HG03103 (cell line): ENCODE data around the gene SLC22A23.

Experiments used
- ATAC-seq: cut with Tn5 transposase; IDR thresholded peaks from one replicate; pipeline ENCODE4 v1.9.1; 2021; ENCODE audit warnings: low read depth; ENCODE audit not compliant: unreplicated experiment

The SLC22A23 gene

GRCh38 chr6:3373597-3374203 lies 83.2 kb downstream of the SLC22A23 start:
- ATAC-seq, result no peak

DNA sequence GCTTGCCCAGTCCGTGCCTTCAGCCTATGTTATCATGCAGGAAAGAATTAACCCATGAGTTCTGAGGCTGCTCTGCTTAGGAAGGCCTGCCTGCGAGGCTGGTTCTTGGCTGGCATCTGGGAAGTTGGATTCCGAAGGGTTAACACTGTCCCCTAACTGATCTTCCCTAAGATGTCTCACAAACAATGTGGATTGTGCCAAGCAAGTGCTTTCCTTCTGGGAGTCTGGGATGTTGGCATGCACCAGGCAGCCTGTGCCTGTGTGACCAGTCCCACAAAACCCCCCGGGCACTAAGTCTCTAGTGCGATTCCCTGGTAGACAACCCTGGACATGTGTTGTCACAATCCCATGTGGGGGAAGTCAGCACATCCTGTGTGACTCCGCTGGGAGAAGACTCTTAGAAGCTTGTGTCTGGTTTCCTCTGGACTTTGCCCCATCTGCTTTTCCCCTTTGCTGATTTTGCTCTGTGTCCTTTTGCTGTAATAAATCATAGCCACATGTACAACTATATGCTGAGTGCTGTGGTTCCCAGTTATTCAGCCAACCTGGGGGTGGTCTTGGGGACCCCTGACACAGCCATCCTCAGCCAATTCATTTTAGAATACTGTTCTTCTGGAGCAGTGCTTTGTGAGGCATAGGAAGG lies 83.8 kb downstream of the SLC22A23 start:
- no peak for ATAC-seq

- no peak for ATAC-seq
Measured at GRCh38 chr6:3372184-3372846, 84.5 kb downstream of the SLC22A23 start.

GRCh38 chr6:3371222-3371949 lies 85.5 kb downstream of the SLC22A23 start:
- no peak for ATAC-seq

- no peak for ATAC-seq
Measured at GRCh38 chr6:3370361-3371221, 86.3 kb downstream of the SLC22A23 start.

GRCh38 chr6:3369985-3370360 lies 86.9 kb downstream of the SLC22A23 start:
- no peak for ATAC-seq

DNA sequence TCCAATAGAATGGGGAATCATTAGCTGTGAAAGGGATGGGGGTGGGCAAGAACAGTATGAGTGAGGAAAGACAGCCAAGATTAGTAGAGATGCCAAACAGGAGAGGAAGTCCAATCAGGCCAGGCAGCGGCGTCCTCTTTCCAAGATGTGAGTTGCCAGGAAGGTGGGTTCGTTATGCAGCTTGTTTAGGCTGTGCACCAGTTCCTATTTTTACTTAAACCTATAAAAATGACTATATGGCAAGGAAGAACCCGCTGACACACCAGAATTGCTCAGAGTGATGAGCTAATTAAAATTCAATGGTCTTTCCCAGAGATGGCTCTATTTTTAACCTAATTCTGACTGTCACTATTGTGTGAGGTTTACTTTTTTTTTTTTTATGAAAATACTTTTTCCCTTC lies 88.2 kb downstream of the SLC22A23 start:
- ATAC-seq, result no peak

DNA sequence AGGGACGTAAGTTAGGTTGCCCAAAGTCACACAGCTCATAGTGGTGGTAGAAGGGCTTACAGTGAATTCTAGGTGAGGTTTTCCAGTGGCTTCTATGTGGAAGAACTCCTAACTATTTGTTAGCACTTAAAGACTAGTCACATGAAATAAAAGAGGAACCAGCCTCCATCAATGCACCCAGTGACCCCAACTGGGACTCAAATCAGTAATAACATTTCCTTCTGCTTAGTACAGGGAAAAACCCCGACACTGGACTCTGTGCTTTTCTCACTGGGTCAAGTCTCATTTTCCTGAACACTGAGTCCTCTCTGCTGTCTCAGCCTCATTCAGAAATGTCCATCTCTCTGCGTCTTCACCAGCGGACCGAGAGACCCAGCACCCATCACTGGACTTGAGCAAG lies 89.2 kb downstream of the SLC22A23 start:
- ATAC-seq, result no peak

GRCh38 chr6:3366596-3367413 lies 90.0 kb downstream of the SLC22A23 start:
- no peak for ATAC-seq

- no peak for ATAC-seq
Measured at GRCh38 chr6:3364391-3364790, 92.5 kb downstream of the SLC22A23 start.

DNA sequence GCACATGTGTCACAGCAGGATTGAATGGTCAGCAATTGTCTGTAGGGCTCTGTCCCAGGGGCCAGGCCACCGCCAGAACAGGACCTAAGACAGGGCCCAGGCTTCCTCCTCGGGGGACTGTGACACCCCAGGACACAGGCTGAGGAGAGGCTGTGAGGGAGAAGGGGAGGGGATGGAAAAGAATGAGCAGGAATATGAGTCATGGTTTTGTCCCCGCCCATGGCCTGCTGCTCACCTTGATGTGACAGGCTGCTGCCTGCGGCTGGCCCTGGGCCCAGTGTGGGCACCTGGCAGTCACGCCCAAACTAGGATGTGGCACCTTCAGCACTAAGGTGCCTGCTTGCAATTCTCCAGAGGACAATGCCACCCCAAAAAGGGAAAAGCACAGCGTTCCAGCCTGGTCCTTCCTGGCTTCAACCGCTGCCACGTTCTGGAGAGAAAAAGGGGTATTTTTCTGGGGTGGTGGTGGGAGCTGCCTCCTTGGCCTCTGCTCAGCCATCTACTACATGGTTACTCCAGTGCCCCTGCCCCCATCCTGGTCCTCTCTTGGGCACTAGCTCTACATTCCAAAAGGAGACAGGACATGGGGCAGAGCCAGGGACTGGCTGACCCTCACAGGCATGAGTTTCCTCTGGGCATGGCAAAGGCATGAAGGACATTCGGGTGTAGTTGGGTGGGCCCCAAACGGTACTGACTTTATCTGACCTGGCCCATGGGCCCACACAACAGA lies 93.4 kb downstream of the SLC22A23 start:
- ATAC-seq, result no peak

DNA sequence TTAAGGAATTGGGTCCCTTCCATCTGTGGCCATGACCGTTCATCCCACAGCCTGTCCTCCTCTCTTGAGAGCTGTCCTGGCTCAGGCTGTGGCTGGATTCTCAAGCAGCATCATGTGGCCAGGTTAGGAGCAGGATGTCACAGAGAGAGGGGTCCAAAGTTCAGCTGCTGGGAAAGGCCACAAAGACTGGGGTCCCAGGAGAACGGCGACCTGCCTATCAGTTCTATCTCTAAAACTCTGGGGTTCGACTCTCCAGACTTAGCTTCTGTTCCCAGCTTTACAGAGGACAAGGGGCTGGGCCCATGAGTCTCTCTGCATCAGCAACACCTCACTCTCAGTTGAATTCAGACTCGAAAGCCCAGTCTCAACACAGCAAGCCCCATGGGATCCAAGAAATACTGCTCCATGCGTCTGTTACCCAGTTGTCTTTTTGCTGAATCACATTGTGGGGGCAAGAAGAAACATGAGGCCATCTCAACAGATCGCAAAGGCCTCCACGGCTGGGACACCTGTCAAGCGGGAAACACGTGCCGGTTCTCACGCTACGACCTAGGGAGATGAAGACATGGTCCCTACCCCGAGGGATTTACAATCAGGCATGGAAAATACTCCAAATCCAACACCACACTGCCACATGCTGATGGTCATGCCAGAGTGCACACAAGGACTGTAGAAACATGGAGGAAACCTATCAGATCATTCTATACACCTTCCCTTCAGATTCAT lies 95.4 kb downstream of the SLC22A23 start:
- no peak for ATAC-seq

- no peak for ATAC-seq
Measured at GRCh38 chr6:3360727-3361045, 96.2 kb downstream of the SLC22A23 start.

- no peak for ATAC-seq
Measured at GRCh38 chr6:3359973-3360726, 96.7 kb downstream of the SLC22A23 start.

DNA sequence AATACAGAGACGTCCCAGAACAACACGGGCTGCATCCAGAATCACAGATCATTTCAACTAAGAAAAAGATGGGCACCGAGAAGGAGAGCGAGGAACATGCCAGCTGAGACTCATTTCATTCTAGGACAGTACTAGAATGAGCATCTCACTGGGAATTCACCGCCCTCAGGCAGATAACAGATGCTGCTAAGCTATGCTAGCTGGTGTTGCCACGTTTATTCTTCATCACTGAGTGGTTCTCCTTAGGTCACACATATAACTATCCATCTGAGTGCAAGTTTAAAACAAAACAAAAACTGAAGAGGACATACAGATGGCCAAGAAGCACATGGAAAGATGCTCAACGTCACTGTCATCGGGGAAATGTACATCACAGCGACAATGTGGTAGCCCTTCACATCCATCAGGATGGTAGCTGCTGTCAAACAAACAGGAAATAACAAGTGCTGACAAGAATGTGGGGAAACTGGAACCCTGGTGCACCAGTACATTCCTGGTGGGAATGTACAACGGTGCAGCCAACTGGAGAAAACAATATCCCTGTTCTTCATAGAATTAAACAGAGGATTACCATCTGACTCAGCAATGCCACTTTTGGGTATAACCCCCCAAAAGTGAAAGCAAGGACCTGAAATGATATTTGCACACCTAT lies 97.6 kb downstream of the SLC22A23 start:
- ATAC-seq, result no peak

GRCh38 chr6:3358413-3359100 lies 98.3 kb downstream of the SLC22A23 start:
- no peak for ATAC-seq

- ATAC-seq, result no peak
Measured at GRCh38 chr6:3357678-3358077, 99.2 kb downstream of the SLC22A23 start.
